GM21381 (cell line): ENCODE results near the gene RAB5B.

Source experiments
- ATAC-seq: cut with Tn5 transposase; IDR thresholded peaks from one replicate; pipeline ENCODE4 v1.9.1; 2021; ENCODE audit warnings: mild to moderate bottlenecking, moderate library complexity; ENCODE audit not compliant: unreplicated experiment

Gene RAB5B, protein sequence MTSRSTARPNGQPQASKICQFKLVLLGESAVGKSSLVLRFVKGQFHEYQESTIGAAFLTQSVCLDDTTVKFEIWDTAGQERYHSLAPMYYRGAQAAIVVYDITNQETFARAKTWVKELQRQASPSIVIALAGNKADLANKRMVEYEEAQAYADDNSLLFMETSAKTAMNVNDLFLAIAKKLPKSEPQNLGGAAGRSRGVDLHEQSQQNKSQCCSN

DNA sequence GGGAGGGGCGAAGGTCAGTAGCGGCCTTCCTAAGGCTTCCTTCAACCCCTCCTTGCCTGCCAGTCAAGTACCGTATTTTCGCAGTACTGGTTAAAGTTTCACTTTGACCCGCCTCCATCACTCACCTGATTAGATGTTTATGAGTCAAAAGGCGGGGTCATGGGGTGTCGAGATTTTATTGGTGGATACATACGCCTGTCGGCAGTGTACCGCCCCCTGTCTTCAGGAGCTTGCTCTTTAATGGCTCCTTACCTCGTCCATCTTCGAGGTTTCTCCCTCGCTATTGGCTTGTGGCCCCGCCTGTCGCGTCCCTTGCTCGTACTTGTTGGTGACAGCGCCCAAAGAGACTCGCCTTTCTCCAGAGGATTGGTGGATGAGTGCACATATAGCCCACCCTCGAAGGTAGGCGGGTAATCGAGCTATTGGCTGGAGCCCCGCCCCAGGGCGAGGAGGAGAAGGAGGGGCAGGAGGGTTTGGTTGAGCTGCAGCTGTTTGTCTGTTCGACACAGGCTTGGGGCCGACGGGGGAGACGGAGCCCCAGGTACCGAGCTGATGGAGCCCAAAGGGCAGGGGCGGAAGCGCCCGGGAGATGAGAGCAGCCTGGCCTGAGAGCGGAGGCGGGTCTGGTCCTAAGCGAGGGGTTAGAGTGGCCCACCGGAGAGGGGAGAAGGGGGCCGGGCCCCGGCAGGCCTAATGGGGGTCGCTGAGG, at the start of gene RAB5B:
Gene RAB5B, plus strand, starts transcription at position 480 of the 709 bp plus-strand sequence. CDS start 12,883 bp downstream, outside the sequence.
- ATAC-seq = peak; percentile 90

DNA sequence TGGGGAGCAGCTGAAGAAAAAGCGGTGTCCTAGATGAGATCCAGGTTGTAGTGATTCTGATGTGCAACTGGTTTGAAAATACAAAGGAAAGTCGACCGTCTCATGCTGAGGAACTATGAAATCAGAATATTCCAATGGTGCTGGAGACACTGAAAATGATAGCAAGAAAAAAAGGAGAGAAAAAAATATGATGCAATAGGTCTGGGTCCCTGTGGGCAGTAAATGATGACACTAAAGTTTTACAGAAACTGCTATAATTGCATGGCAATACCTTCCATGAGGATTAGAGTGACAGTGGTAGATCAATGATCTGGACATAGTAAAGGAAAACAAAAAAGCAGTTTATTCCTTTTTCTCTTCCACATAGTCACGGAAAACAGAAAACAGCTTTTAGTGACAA, 48.5 kb upstream of the RAB5B start:
- ATAC-seq = no peak

DNA sequence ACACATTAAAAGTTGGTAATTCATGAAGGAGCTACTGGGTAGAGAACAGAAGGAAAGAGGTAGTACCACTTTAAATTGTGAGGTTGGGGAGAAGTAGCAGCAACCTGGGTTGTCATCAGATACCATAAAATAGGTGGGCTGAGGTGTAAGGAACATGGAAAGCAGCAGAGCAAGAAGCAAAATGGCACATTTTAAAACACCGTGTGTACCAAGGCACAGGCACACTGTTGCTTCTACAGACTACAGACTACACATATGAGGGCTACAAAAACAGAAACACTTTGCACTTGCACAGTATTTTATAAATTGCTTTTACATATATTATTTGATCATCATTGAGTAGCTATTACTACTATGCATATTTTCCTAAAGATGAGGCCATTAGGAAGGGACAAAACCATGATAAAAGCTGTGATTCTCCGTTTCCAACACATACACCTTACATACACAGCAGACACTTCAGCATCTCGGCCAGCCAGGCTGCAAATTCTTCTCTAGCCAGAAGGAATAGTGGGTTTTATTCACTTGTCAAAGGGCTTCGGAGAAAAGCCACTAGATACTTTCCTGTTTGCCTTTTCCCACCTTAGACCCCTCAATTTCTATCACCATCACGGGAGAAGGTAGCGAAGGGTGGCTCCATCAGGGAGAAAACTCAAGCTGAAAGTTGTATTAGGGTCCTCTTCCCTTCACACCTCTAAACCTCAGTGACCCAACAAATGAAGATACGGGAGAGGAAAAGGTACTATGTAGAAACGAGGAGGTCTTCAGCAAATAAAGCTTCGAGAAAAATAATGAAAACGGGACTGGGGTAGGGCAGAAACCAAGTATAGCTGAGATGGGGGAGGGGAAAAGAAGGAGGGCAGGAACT, 47.8 kb upstream of the RAB5B start:
- ATAC-seq = no peak

DNA sequence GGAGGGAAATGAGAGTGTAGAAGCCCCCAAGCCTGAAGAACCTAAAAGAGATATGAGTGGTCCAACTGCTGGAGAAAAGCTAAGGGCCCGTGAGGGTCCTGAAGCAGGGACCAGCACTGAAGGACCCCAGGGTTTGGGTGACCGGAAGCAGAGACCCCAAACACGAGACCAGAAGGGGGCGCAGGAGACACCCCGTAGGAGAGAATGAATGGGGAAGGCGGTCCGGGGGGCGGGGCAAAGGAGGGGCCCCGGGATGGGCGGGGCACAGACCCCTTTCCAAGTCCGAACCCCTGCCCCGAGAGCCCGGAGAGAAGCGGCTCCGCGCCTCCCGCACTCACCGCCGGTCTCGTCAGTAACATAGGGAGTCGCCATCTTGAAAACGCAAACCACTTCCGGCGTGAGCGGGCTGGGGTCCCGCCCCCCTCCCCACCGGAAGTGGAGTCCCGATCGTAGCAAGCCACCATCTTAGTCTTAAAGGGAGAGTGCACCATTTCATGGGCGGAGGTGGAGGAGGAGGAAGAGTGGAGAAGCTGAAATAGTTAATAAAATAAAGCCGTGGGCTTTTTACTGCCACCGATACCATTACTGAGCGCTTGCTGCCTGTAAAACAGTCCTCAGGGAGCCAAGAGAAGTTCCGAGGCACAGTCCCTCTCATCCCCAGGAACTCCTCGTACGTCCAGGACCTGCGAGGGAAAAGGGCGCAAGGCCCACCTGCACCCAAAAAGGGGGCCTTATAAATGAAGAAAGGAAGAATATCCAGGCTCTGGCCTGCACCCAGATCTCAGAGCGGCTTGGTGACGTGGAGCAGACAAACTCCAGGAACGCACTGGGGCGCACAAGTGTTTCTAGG, 46.9 kb upstream of the RAB5B start:
- peak; percentile 37 for ATAC-seq

DNA sequence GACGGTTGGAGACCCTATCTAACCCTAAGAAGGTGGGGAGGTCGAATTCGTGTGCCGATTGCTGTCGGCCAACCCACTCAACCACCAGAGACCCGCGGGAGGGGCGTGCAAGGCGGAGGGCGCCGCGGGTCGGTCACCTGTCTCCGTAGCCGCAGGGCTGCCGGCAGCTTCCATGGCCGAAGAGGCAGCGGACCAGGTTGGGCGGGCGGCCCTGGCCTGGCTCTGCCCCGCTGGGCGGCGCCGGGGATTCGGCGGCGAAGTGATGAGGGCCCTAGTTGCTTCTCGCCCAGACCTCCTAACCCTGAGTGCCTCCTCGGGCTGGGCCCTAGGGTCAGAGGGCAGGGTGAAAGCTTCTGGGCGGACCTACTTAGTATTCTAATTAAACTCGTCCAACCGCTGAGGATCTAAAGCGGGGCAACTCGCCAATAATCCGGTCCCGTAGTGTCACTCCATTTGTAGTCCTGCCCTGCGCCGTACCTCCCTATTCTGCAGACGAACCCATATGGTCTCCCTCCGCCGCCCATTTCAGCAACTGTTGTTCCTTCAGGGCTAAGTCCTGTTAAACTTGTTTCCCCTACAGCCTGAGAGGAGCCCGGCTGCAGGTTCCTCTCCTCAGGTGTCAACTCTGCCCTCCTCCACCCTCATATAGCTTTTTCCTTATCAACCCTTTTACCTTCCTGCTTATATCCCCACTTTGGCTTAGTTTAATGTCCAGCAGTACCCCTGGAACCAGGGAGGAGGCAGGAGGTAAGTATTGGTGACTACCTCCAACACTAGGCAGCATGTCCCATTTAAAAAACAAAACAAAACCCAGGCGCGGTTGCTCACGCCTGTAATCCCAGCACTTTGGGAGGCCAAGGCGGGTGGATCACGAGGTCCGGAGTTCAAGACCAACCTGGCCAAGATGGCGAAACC, 46.0 kb upstream of the RAB5B start, which contains the start of gene PYM1:
Gene PYM1, minus strand, starts transcription at position 307 of the 915 bp plus-strand sequence. Its CDS starts 133 bp downstream, at position 174.
- peak; percentile 36 for ATAC-seq

DNA sequence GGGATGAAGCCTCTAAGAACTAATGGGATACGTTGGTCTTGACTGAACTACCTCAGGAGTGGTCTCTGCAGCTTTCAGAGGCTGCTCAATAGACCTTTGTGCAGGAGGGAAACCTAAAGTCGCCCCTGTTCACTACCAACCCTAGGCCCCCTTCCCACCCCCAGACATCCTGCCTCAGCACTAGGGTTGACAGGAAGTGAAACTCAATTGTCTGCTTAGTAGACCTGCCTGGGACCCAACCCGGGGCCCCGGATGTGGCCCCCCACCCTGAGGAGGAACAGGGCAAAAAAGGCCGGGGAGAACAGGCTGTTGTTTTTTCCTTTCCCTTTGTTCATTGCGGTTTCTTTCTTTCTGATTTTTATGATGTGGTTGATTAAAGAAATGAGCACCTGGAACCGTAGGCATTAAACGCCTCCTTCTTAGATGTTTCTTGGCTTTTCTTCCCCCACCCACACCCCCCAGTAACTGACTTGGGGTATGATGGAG, 44.5 kb upstream of the RAB5B start:
- ATAC-seq = peak; percentile 42

DNA sequence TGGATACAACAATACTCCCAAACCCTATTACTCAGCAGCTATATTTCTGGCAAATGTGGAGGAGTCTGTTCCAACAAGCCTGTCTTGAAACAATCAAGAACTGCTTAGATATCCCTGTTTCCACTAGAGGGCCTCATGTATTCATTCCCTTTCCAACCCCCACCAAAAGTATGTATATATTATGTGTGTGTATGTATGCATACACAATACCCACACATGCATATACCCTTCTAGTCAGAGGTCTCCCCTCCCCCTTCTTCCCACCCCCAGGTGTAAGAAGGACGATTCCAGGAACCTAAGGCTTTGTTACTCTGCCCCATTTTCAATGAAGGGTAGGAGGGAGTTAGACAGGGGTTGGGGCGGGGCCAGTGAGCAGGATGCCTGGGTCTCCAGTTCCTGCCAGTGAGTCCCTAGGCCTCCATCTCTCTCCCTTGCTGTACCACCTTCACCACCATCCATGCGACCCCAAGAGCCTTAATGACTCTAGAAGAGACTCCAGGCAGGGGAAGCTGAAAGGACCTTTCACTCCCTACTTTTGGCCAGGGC, 43.0 kb upstream of the RAB5B start, which contains the start of gene DGKA:
Gene DGKA, plus strand, starts transcription at position 392 of the 546 bp plus-strand sequence. CDS start 5,342 bp downstream, outside the sequence.
- no peak for ATAC-seq

DNA sequence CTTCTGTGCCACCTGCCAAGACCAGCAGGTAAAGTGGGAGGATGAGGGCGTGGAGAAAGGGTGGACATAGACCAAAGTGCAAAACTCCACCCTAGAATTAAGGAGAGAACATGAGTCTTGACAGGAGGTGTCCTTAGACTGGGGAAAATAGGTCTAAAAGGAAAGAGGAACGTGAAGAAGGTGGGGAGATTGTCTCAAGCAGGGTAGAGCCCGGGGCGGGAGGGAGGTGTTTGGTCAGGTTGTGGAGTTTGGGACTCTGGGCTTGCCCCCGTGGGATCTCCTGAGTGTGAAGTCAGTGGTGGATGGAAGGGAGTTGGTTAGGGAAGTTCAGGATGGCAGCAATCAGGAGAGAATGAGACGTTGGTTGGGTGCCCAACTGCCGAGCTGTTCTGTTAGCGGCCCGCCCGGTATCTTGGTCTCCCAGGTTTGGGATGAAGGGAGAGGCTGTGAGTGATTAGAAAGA, 42.5 kb upstream of the RAB5B start:
- ATAC-seq = no peak

DNA sequence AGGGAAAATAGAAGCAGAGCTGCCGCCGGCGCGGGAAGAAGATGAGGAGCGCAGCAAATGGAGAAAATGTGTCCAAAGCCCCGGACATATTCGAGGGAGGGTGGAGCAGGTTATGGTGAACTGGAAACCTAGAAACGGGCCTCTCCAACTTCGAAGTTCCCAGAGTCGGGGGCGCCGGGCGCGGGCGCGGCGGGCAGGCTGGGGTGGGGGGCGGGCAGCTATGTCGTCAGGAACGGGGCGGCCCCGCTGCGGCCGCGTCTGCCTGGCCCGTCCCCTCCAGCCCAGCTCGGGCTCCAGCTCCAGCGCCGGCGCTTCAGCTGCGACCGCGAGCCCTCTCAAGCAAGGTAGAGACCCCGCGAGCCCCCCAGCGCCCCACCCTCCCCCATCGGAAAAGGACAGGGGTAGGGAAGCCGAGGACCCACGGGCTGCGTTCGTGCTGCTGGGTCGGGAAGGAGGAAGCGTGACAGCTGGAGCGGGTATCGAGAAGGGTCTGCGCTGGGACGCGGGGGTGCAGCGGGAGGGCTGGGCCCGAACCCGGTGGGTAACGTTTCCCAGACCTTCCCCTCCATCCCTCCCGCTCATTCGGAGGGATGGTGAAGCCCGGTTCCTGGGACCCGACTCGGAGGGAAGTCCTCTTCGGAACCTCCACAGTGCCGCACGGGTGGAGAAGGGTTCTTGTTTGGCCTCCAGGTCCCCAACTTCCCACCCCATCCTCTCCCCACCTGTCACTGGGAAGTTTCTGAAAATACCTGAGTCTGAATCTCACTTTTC, 41.9 kb upstream of the RAB5B start:
- no peak for ATAC-seq

DNA sequence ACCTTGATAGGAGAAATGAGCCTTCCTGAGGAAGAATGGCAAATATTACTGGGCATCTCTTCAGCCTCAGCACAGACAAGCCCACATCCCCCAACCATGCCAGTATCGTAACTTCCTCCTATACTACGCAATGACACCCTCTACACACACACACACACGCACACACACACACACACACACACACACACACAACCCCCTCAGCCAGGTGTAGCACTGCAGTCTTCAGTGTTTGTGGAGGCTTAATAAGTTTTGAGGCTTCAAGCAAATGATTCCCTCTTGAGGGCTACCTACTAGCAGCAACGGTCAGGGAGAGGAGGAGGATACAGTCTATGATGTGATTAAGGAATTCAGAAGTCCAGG, 41.3 kb upstream of the RAB5B start:
- ATAC-seq = no peak

DNA sequence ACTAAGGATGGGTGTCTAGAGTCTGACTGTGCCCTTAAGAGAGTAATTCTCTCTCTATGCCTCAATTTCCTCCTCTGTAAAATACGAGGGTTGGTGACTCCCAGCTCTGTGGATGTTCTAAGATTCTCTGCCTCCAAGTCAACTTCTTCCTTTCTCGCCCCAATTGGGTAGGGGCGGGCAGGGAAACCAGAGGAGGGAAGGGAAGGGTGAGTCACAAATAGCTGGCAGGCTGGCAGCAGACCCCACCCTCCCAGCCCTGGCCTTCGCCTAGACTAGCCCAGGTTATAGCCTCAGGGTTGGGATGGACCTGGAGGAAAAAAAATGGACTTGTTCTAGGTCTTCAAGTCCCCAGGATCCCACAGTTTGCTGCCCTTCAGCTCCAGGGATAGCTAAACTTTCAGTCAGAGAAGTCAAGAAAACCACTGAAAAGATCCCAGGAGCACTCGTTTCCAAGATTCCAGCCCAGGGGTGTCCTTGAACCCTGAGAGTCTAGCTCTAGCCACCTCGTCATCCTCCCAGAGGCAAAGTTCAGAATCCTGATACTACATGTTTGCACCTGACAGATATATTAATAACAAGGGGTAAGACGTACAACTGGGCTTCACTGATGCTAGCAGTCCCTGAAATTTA, 40.6 kb upstream of the RAB5B start:
- ATAC-seq = no peak

DNA sequence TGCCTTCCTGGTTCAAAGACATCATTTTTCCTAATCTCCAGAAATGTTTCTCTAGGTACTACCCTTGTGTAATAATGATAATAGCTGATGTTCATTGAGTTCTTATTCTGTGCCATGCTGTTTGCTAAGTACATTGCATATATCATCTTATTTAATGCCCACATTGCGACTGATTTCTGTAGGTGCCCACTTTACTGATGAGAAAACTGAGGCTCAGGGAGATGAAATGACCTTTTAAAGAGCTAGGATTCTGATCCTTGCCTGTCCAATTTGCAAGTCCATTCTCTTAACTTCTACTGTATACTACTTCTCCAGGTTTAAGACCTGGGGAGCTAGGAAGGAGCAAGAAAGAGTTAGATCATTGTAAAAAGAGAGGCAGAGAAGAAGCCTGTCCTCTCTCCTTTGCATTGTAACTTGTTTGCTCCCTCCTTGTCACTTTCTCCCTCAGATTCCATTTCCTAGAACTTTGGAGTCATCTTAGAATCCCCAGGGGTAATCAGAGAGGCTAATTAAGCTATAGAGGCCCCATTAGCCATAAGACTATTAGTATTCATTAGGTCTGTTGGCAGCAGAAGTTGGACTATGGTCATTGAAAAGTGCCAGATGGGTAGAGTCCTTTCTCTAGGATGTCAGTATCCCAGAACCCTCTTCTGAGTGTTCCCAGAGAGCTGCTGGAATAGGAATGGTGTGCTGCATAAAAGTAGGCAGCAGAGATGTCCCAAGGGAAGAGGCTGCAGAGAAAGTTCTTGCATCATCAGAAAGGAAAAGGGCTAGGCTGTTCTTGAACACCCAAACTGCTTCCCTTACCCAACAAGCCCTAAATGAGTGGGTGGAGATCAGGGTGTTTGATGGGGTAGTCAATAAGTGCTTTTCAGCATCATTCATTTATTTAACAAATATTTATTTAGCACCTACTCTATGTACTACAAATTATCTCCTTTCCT, 39.8 kb upstream of the RAB5B start:
- no peak for ATAC-seq

DNA sequence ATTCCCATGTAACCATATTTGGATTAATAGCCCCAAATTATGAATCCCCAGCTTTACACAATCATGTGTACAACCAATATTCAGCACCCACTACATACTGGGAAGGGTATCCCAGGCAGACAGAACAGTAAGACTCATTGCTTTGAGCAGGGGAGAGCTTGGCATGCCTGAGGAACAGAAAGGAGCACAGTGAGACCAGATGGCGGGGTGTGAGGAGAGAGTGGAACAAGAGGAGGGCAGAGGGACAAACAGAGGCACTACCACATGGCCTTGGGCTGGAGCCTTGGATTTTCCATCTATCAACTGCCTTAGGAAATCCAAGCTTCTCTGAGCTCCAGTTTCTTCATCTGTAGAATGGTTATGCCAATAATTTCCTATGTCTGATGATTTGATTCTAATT, 39.1 kb upstream of the RAB5B start:
- ATAC-seq = no peak

DNA sequence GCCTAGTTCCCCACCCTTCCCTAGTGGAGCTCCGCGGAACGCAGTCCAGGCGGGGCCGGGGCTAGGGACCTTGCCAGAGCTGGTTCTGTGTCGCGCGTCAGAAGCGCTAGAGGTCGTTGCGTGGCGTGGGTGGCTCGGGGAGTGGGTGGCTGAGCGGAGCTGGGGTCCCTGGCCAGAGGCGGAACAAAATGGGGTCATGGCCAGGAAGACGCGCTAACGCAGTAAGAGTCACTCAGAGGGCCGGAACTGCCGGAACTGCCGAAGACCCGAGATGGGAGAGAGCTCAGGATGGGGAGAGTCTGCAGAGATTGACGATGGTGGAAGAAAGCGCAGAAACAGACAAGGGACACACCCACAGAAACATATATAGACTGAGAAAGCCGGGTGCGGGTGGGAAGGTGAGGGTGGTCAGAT, 38.1 kb upstream of the RAB5B start:
- ATAC-seq = no peak

DNA sequence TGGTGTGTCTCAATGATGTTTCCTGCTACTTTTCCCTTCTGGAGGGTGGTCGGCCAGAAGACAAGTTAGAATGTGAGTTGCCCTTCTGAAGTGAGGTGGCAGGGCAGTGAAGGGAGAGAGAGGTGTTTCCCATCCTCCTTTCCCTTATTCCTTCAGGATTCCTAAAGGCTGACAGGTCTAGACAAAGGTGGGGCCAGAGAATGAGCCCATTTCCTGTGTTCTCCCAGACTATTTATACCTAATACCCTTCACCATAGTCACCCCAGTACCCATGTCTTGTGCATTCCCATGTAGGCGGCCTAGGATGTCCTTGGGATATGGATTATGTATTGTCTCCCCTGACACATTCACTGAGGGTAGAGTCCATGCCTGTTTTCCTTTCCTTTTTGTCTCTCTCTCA, 35.9 kb upstream of the RAB5B start:
- ATAC-seq = no peak

DNA sequence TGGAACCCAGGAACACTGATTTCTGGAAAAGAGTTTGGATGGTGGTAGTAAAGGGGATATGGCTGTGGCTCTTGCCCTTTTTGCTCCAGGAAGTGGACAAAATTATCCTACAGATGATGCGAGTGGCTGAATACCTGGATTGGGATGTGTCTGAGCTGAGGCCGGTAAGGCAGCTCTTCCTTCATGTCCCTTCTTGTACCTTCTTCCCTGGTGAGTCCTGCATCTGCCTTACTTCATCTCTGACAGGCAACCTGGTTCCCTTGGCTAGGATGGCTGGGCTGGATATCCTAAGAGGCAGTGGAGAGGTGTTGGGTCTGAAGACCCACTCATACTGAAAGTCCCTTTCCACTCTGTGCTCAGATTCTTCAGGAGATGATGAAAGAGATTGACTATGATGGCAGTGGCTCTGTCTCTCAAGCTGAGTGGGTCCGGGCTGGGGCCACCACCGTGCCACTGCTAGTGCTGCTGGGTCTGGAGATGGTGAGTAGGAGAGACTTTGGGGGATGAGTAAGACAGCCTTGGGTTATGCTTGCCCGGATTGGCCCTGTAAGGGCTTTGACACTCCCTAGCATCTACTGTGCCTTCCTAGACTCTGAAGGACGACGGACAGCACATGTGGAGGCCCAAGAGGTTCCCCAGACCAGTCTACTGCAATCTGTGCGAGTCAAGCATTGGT, 34.9 kb upstream of the RAB5B start:
- no peak for ATAC-seq
